ENCODE results near the gene PRCD. TPM values are rescaled to one million over a fixed set of nuclear protein-coding genes. Genes with fewer than 3 reads are reported as not detected.

Gene PRCD
- not detected in 5 replicates for total RNA-seq (2022; extraction: Qiagen RNA extraction; ENCODE audit: low read depth)

DNA sequence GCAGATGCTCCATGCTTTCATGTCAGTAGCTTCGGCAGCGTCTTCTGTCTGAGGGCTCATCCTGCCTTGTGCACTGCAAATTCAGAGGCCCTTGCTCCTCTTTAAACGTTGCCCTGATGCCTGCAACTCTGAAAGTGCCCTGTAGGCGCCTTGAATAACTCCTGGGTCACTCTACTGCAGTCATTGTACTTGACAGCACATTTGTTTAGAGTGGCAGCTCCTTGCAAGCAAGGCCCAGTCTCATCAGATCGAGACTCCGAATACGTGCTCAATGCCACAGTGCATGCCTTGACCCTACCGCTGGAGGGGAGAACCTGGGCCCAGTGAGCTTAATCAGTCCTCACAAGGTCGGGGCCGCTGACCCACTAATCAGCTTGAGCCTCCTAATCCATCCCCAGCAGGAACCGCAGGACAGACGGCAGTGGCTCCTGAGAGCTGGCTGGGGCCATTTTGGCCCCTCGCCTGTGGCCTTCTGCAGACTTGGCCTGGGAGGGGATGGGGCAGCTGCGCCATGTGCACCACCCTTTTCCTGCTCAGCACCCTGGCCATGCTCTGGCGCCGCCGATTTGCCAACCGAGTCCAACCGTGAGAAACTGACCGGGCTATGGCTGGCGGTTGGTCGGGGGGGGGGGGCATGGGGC lies at the start of gene PRCD:
TSS of gene PRCD (plus strand) at position 414 of the 641 bp plus-strand sequence. CDS start at position 512, 98 bp downstream.

DNA sequence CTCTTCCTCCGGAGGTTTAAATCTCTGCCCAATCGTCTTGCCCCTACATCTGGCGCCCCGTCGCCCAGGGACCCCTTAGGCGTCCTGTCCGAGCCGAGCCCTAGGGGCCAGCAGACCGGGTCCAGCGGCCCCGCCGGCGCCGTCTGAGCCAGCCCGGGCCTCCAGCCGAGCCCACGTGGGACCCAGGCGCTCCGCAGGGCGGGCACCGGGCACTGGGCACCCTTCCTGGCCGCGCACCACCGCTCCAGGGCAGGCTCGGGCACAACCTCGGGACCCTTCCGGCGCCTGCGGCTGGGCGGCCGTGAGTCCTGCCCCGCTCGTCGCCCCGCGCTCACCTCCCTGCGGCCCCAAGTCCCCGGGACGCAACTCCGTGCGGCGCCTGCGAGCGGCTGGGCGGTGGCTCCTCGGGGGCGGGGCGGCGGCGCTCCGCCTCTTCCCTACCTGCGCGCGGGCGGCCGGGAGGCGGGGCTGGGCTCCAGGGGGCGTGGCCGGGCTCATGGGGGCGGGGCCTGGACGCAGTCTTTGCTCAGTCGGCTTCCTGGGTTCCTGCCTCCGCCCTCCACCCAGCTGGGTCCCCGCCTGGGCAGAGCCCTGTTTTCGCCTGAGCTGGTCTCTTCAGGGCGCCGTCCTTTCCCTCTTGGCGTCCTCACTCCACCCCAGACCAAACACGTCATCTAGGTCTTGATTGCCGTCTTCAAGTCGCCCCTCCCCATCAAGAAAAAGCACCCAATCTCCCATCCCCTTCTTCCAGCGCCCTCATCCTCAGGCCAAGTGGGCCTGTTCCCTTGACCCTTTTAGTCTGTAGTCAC lies 38.6 kb upstream of the PRCD start, which contains the start of gene RHBDF2:
TSS of gene RHBDF2 (minus strand) at position 406 of the 809 bp plus-strand sequence. CDS start 19,899 bp downstream, outside the sequence.

GRCh38 chr17:76537578-76538280 lies 2.1 kb upstream of the PRCD start, which contains the start of gene CYGB:
CYGB (minus strand) TSS chr17:76537709; CDS start chr17:76537542, 167 bp downstream.

DNA sequence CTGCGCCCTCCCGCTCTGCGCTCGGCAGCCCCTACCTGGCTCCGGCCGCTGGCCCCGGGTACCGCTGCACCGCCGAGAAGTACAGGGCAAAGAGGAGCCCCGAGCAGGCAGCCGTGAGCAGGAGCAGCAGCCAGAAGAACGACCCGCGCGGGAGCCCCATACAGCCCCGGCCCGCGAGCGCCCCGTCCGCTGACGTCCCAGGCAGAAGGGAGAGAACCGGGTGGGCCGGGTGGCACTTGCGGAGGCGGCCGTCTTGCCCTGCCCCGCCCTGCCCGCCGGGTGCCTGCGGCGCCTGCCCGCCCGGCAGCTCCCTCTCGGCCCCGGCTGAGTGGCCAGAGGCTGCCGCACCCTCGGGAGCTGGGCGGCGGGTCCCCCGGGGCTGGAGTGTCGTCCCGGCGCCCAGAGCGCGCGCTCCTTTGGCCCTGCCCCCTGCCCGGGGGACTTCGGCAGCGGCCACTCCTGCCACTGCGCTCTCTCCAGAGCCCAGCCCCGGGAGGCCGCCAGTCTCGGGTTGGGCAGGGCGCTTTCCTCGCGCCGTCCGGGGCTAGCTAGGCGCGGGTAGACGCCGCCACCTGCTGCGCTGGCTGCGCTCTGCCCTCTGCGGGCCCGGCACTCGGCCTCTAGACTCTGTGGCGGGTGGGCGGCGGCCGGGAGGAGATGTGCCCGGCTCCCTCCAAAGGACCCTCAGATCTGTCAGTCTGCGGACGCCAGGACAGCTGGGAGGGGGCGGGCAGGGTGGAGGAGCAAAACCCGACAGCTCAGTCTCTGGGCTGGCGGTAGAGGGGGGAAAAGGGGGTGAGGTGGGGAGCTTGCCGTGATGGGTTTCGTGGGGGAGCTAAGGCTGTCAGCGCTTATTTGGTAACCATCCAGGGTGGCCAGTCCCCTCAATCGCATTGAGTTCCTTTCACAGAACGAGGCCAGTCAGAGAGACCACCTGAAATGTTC lies 46.1 kb downstream of the PRCD start, which contains the start of gene ST6GALNAC2:
TSS of gene ST6GALNAC2 (minus strand) at position 212 of the 945 bp plus-strand sequence. CDS start at position 160, 52 bp downstream.

Other genes starting within 250 kb of the PRCD start
- gene QRICH2, start 231.8 kb upstream of the PRCD start, total RNA-seq (2022; extraction: Qiagen RNA extraction; ENCODE audit: low read depth): 0.58 to 1.2 TPM (median 0.87 TPM) in 5 replicates
- gene PRPSAP1, start 186.1 kb upstream of the PRCD start, total RNA-seq (2022; extraction: Qiagen RNA extraction; ENCODE audit: low read depth): 57.5 to 64.2 TPM (median 59.4 TPM) in 5 replicates
- 38.3 to 52.8 TPM (median 45.0 TPM) in 5 replicates for gene SPHK1, start 155.4 kb upstream of the PRCD start, total RNA-seq (2022; extraction: Qiagen RNA extraction; ENCODE audit: low read depth)
- 30.4 to 37.2 TPM (median 33.1 TPM) in 5 replicates for gene UBE2O, start 86.9 kb upstream of the PRCD start, total RNA-seq (2022; extraction: Qiagen RNA extraction; ENCODE audit: low read depth)
- 0.15 to 0.78 TPM (median 0.41 TPM) in 5 replicates for gene AANAT, start 72.4 kb upstream of the PRCD start, total RNA-seq (2022; extraction: Qiagen RNA extraction; ENCODE audit: low read depth)
- gene RHBDF2, start 38.6 kb upstream of the PRCD start, total RNA-seq (2022; extraction: Qiagen RNA extraction; ENCODE audit: low read depth): 52.4 to 67.1 TPM (median 60.7 TPM) in 5 replicates
- gene CYGB, start 2.3 kb upstream of the PRCD start, total RNA-seq (2022; extraction: Qiagen RNA extraction; ENCODE audit: low read depth): 0.56 to 1.6 TPM (median 1.0 TPM) in 5 replicates
- gene ST6GALNAC2, start 45.8 kb downstream of the PRCD start, total RNA-seq (2022; extraction: Qiagen RNA extraction; ENCODE audit: low read depth): 0.10 to 0.67 TPM (median 0.47 TPM) in 5 replicates
- gene ST6GALNAC1, start 103.7 kb downstream of the PRCD start, total RNA-seq (2022; extraction: Qiagen RNA extraction; ENCODE audit: low read depth): 0.06 to 0.54 TPM (median 0.49 TPM) in 3 of 5 replicates, not detected in the others
- 60.6 to 68.0 TPM (median 65.9 TPM) in 5 replicates for gene MXRA7, start 170.9 kb downstream of the PRCD start, total RNA-seq (2022; extraction: Qiagen RNA extraction; ENCODE audit: low read depth)
- gene JMJD6, start 186.6 kb downstream of the PRCD start, total RNA-seq (2022; extraction: Qiagen RNA extraction; ENCODE audit: low read depth): 68.7 to 79.5 TPM (median 77.1 TPM) in 5 replicates
- gene METTL23, start 186.8 kb downstream of the PRCD start, total RNA-seq (2022; extraction: Qiagen RNA extraction; ENCODE audit: low read depth): 52.7 to 65.8 TPM (median 62.2 TPM) in 5 replicates
- gene SRSF2, start 197.3 kb downstream of the PRCD start, total RNA-seq (2022; extraction: Qiagen RNA extraction; ENCODE audit: low read depth): 421 to 439 TPM (median 430 TPM) in 5 replicates
- gene MFSD11, start 198.1 kb downstream of the PRCD start, total RNA-seq (2022; extraction: Qiagen RNA extraction; ENCODE audit: low read depth): 17.1 to 21.6 TPM (median 20.7 TPM) in 5 replicates

Data from A549 treated with GW870086 at 1 μM for 4 hours (cell line).